HepG2 (cell line): ENCODE data around the gene MAGI1.

ENCODE experiments used
- HDAC1 ChIP-seq: sonication (generic); formaldehyde crosslinking; IDR thresholded peaks from 2 replicates; pipeline ENCODE4 v1.5.1; 2020; ENCODE audit warnings: mild to moderate bottlenecking, missing genetic modification reagents
- ZNF180 ChIP-seq: sonication (generic); formaldehyde crosslinking; IDR thresholded peaks from 2 replicates; pipeline ENCODE4 v1.4.0; 2020; ENCODE audit warnings: low read depth, missing genetic modification reagents, borderline replicate concordance
- TF ChIP-seq, protein P1 (sequence below): sonication (generic); formaldehyde crosslinking; IDR thresholded peaks from 2 replicates; pipeline ENCODE4 v1.9.0; 2021; ENCODE audit warnings: missing genetic modification reagents, borderline replicate concordance
- TF ChIP-seq, protein P2 (sequence below): sonication (generic); formaldehyde crosslinking; IDR thresholded peaks from 2 replicates; pipeline ENCODE4 v1.8.0; 2022; ENCODE audit warnings: mild to moderate bottlenecking, missing genetic modification reagents
- TF ChIP-seq, protein P3 (sequence below): sonication (generic); formaldehyde crosslinking; IDR thresholded peaks from 2 replicates; pipeline ENCODE4 v1.5.0; 2020; ENCODE audit warnings: missing genetic modification reagents, mild to moderate bottlenecking, borderline replicate concordance
- TF ChIP-seq, protein P4 (sequence below): sonication (generic); formaldehyde crosslinking; IDR thresholded peaks from 2 replicates; pipeline ENCODE4 v1.9.0; 2022; ENCODE audit warnings: low read depth, missing genetic modification reagents

DNA sequence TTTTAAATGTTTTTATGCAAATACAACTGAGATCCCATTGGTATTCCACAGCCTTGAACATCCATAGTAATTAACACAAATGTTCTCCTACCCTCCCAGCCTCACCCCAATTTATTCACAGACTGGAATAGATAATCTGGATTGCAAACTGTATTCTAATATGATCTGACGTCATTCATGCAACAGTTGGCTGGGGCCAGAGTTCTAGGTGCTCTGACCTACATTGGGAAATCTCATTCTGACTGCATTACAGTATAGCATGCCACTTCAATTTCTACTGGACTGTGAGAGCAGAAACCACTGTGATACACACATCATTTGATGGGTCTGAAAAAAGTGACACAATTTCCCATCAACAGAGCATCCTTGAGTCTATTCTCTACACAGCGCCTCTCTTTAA, 403.1 kb downstream of the MAGI1 start:
- TF ChIP-seq, protein P1, sequence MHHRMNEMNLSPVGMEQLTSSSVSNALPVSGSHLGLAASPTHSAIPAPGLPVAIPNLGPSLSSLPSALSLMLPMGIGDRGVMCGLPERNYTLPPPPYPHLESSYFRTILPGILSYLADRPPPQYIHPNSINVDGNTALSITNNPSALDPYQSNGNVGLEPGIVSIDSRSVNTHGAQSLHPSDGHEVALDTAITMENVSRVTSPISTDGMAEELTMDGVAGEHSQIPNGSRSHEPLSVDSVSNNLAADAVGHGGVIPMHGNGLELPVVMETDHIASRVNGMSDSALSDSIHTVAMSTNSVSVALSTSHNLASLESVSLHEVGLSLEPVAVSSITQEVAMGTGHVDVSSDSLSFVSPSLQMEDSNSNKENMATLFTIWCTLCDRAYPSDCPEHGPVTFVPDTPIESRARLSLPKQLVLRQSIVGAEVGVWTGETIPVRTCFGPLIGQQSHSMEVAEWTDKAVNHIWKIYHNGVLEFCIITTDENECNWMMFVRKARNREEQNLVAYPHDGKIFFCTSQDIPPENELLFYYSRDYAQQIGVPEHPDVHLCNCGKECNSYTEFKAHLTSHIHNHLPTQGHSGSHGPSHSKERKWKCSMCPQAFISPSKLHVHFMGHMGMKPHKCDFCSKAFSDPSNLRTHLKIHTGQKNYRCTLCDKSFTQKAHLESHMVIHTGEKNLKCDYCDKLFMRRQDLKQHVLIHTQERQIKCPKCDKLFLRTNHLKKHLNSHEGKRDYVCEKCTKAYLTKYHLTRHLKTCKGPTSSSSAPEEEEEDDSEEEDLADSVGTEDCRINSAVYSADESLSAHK (CRISPR knock-in tag), result no peak
- TF ChIP-seq HDAC1 (CRISPR knock-in tag) (no peak), ZNF180 (CRISPR knock-in tag) (no peak)
- TF ChIP-seq, protein P2, sequence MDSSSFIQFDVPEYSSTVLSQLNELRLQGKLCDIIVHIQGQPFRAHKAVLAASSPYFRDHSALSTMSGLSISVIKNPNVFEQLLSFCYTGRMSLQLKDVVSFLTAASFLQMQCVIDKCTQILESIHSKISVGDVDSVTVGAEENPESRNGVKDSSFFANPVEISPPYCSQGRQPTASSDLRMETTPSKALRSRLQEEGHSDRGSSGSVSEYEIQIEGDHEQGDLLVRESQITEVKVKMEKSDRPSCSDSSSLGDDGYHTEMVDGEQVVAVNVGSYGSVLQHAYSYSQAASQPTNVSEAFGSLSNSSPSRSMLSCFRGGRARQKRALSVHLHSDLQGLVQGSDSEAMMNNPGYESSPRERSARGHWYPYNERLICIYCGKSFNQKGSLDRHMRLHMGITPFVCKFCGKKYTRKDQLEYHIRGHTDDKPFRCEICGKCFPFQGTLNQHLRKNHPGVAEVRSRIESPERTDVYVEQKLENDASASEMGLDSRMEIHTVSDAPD (CRISPR knock-in tag), result no peak
- TF ChIP-seq, protein P3, sequence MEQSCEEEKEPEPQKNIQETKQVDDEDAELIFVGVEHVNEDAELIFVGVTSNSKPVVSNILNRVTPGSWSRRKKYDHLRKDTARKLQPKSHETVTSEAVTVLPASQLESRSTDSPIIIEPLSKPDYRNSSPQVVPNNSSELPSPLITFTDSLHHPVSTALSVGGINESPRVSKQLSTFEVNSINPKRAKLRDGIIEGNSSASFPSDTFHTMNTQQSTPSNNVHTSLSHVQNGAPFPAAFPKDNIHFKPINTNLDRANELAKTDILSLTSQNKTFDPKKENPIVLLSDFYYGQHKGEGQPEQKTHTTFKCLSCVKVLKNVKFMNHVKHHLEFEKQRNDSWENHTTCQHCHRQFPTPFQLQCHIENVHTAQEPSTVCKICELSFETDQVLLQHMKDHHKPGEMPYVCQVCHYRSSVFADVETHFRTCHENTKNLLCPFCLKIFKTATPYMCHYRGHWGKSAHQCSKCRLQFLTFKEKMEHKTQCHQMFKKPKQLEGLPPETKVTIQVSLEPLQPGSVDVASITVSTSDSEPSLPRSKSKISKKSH (CRISPR knock-in tag), result no peak
- TF ChIP-seq, protein P4, sequence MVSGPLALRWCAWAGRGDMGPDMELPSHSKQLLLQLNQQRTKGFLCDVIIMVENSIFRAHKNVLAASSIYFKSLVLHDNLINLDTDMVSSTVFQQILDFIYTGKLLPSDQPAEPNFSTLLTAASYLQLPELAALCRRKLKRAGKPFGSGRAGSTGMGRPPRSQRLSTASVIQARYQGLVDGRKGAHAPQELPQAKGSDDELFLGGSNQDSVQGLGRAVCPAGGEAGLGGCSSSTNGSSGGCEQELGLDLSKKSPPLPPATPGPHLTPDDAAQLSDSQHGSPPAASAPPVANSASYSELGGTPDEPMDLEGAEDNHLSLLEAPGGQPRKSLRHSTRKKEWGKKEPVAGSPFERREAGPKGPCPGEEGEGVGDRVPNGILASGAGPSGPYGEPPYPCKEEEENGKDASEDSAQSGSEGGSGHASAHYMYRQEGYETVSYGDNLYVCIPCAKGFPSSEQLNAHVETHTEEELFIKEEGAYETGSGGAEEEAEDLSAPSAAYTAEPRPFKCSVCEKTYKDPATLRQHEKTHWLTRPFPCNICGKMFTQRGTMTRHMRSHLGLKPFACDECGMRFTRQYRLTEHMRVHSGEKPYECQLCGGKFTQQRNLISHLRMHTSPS, result no peak
